Activated CD4-positive, alpha-beta T cell treated with anti-CD3 and anti-CD28 coated beads, Interleukin-2, Interleukin-4, amounts not matched to agents 100 ng/mL and 50 ng/mL, durations not matched to agents 16 hours and 8 hours (primary cell): Measurements from ENCODE around the gene VEZT.
"Not testable (repeated sequence)": the region's sequence is repeated elsewhere in the genome, so short reads cannot be mapped to it uniquely, and the experiment has no call there.

Experiments used
- DNase-seq: peaks from one replicate; pipeline ENCODE4 v3.0.0-alpha.2; 2020; ENCODE audit warnings: low spot score

Gene VEZT

DNA sequence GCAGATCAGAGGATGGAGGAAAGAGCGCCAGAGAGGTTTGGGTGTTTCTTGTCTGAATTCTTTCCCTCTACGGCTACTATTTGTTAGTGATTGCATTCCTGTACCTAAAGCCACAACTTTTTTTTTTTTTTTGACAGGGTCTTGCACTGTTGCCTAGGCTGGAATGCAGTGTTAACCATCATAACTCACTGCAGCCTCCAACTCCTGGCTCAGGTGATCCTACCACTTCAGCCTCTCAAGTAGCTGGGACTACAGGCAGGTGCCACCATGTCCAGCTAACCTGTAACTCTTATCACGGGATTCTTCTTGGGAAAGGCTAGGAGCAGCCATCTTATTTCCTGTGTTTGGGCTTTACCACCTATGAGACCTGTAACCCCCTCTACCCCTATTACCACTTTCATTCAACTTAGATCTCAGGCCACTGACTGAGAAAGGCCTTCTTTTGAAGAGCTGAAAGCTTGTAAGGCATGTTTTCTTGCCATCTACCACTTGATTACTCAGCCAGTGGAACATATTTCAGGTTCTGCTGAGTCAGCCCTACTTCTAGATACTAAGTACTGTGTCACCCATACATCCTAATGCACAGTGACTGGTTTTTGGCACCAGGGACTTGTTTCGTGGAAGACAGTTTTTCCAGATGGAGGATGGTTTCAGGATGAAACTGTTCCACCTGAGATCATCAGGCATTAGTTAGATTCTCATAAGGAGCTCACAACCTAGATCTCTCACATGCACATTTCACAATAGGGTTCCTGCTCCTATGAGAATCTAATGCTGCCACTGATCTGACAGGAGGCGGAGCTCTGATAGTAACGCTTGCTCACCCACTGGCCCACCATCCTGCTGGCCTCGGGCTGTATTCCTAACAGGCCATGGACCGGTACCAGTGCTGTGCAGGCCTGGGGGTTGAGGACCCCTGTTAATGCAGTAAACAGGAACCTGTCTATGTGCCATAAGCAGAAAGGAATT is 6.9 kb downstream of the VEZT start:
- peak; percentile 14 for DNase-seq

DNA sequence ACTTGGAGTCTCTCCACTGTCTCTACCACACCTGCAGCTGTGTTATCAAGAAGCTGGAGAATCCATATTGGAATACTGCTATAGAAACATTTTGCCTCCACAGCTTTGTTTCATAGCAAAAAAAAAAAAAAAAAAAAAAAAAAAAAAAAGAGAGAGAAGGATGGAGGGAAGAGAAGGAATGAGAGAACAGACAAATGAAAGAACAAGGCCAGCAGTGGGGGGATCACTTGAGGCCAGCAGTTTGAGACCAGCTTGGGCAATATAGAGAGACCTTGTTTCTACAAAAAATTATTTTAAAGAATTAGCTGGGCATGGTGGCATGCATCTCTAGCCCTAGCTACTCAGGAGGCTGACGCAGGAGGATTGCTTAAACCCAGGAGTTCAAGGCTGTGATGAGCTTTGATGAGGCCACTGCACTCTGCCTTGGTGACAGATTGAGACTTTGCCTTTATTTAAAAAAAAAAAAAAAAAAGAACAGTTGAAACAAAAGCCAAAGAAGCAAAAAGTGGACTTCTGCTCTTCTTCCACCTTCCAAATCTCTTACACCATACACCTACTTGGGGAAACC is 8.1 kb downstream of the VEZT start:
- no peak for DNase-seq

- no peak for DNase-seq
These were observed 10.3 kb downstream of the VEZT start for GRCh38 chr12:95227818-95228356.

DNA sequence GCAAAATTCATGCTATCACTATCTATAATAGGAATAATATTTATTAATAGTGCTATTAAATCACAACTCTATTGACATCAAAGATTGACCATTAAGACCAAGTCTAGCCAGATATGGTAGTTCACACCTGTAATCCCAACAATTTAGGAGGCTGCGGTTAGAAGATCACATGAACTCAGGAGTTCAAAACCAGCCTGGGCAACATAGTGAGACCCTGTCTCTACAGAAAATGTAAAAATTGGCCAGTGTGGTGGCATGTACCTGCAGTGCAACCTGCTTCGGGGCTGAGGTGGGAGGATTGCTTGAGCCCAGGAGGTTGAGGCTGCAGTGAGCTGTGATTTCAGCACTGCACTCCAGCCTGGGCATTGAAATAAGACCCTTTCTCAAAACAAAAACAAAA is 11.0 kb downstream of the VEZT start:
- DNase-seq: no peak

- no peak for DNase-seq
These were observed 12.0 kb downstream of the VEZT start for GRCh38 chr12:95229636-95230035.

DNA sequence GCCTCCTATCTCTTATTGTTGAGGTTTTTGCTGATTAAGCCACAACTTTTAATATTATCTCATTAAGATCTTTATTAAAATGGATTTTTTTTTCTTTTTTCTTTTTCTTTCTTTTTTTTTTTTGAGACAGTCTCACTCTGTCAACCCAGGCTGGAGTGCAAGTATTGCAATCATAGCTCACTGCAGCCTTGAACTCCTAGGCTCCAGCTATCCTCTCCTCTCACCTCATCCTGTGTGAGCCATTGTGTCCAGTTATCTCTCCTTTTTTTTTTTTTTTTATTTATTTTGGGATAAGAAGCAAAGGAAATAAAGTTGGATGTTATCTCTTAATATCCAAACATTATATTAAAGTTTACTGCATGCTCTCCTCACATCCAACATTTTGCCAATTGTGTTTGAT is 12.7 kb downstream of the VEZT start:
- DNase-seq: no peak

- DNase-seq: no peak
These were observed 13.6 kb downstream of the VEZT start for GRCh38 chr12:95231190-95231589.

GRCh38 chr12:95234187-95234586 is 16.6 kb downstream of the VEZT start:
- DNase-seq: not testable (repeated sequence)

DNA sequence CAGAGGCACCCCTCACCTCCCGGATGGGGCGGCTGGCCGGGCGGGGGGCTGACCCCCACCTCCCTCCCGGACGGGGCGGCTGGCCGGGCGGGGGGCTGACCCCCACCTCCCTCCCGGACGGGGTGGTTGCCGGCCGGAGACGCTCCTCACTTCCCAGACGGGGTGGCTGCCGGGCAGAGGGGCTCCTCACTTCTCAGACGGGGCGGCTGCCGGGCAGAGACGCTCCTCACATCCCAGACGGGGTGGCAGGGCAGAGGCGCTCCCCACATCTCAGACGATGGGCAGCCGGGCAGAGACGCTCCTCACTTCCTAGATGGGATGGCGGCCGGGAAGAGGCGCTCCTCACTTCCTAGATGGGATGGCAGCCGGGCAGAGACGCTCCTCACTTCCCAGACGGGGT is 18.0 kb downstream of the VEZT start:
- DNase-seq: not testable (repeated sequence)

- no peak for DNase-seq
These were observed 19.7 kb downstream of the VEZT start for GRCh38 chr12:95237315-95237714.

- DNase-seq: no peak
These were observed 20.5 kb downstream of the VEZT start for GRCh38 chr12:95238150-95238549.

DNA sequence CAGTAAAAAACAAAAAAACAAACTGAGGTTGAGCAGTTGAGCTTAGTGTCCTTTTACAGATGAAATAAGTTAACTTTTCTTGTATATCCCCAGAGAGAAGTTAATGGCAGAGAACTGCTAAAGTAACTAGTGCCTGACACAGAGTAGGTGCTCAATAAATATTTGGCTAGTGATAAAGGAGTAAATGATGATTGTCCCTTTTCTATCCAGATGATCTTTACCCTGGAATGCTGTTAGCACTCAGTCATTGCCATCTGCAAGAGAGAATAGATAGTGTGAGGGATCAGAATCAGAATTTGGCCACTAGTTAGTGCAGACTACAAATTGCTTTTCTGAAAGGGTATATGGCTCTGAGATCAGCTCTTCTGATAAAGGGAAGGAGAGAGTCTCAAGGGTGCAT is 21.6 kb downstream of the VEZT start:
- no peak for DNase-seq

- DNase-seq: not testable (repeated sequence)
These were observed 22.2 kb downstream of the VEZT start for GRCh38 chr12:95239835-95240234.

GRCh38 chr12:95240556-95240955 is 22.9 kb downstream of the VEZT start:
- peak; percentile 22 for DNase-seq

- DNase-seq: not testable (repeated sequence)
These were observed 23.5 kb downstream of the VEZT start for GRCh38 chr12:95241138-95241537.

DNA sequence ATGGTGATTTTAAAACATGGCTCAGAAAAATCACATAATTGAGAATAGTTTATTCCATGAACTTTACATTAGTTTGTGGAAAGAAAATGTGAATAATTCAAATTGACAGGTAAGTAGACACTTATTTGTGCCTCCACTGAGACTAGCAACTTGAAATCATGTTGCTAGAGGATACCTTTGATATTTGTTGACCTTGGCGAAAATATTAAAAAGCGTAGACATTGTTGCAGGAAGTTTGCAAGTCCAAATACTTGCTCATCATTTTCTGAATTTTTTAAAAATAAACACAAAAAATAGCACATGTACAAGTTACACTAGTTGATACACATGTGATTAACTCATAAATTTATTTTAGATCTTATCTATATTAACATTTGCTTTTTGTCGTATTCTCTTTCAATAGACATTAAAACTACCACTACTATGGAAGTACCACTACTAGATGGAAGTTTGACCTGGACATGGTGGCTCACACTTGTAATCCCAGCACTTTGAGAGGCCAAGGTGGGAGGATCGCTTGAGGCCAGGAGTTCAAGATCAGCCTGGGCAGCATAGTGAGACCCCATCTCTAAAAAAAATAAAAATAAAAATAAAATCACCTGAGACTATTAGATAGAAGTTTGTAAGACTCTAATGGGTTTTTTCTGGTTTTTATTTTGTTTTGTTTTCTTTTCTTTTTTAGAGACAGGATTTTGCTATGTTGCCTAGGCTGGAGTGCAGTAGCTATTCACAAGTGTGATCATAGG is 24.3 kb downstream of the VEZT start:
- no peak for DNase-seq

DNA sequence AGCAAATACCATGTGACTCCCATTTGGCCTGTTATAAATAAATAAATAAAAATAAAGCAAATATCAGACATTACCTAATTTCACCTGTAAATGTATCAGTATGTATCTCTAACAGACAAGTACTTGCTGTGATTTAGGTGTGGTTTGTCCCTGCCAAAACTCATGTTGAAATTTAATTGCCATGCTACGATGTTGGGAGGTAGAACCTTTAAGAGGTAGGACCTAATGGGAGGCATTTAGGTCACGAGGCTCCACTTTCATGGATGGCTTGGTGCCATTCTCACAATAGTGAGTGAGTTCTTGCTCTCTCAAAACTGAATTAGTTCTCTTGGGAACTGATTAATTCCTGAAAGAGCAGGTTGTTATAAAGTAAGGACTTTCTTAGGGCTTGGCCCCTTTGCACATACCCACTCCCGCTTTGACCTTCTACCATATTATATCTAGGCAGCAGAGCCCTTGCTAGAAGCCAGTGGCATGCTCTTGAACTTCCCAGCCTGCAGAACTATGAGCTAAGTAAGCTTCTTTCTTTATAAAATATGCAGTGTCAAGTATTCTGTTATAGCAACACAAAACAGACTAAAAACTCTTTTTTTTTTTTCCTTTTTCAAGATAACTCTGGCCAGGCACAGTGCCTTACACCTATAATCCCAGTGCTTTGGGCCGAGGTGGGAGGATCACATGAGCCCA is 26.0 kb downstream of the VEZT start:
- no peak for DNase-seq

GRCh38 chr12:95244350-95244749 is 26.7 kb downstream of the VEZT start:
- no peak for DNase-seq

DNA sequence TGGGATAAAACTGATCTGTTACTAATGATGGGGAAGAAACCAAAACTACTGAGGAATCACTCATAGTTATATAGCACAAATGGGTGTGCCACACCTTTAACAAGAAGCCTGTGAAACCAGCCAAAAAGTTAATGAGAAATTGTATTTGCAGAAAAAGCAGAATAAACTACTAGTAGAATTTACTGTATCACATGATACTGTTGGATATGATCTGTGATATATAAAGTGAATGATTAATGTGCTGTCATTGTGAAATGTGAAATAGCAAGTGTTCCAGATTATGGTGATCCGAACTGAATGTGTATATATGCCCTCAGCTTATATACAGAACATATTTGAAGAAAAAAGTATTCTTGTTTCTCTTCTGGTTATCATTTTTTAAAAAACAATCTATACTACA is 30.5 kb downstream of the VEZT start:
- DNase-seq: no peak

DNA sequence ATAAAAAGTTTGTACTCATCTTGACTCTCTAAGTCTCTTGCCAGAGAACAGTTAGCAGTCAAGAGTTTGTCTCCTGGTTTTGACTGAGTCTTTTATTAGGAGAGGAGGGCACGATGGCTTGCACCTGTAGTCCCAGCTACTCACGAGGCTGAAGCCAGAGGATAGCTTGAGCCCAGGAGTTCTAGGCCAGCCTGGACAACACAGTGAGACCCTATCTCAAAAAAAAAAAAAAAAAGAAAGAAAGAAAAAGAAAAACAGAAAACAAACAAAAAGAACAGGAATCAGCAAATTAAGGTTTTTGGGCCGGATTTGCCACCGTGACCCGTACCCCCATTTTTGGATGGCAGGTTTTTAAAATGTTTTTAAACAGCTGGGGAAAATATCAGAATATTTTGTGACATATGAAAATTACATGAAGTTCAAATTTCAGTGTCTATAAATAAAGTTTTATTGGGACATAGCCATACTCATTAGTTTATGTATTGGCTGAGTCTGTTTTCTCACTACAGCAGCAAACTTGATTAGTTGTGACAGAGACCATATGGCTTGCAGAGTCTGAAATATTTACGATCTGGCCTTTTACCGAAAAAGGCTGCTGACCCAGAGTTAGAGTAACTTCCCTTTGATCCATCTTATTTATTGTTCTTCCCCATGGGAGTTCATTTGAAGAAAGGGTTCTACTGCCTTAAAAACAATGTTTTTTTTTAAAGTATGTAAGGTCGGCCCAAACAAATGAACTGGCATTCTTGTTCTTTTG is 31.2 kb downstream of the VEZT start:
- DNase-seq: no peak

GRCh38 chr12:95253386-95253785 is 35.8 kb downstream of the VEZT start:
- no peak for DNase-seq
